Measurements from ENCODE around the gene AMIGO1. TPM values are rescaled to one million over a fixed set of nuclear protein-coding genes. Genes with fewer than 3 reads are reported as not detected.

The AMIGO1 gene
- polyA plus RNA-seq, 3 donors = 0.05 to 0.26 (median 0.07) TPM

DNA sequence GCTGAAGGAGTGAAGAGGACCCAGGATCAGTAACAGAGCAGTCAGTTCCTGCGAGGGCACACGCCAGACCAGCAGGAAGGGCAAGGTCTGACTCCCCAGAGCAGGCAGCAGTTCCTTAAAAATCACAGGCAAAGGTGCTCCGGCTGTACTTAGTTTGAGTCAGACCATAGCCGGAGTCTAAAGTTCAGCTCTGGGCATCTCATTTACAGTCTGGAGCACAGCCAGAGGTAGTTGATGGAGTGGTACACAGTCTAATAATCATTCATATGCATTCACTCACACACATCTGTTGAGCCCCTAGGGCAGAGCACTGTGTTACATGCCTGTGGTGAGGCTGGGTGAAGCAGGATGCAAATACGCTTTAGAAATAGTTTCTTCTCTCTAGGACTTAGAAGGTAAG, 7.3 kb upstream of the AMIGO1 start:
- intact Hi-C loops (cut with micrococcal nuclease) = no loop called here
- Mint-ChIP-seq H3K27ac (no peak overlapping the region), H3K4me3 (no peak overlapping the region), H3K9me3 (peaks cover 0 to 3% (median 0%) of the 10 kb centered on the region in 7 donors), H3K36me3 (no peaks in the 10 kb centered on the region), H3K4me1 (peaks cover 2% of the 10 kb centered on the region), H3K27me3 (ENCODE audit: low read depth in 3 of 3) (peaks cover 1 to 5% (median 3%) of the 10 kb centered on the region in 3 donors)
- Histone ChIP-seq H3K36me3 (replicated peaks in 1 of 2; ENCODE audit: control insufficient read depth in 1 of 2, insufficient read depth in 2 of 2, low read length in 2 of 2) (no peaks in the 10 kb centered on the region), H3K4me1 (ENCODE audit: control insufficient read depth in 1 of 2, insufficient read depth in 2 of 2, low read length in 2 of 2) (no peaks in the 10 kb centered on the region), H3K79me2 (ENCODE audit: insufficient read depth, low read length) (no peaks in the 10 kb centered on the region), H3K9me3 (replicated peaks in 1 of 2; ENCODE audit: control insufficient read depth in 1 of 2, insufficient read depth in 1 of 2, low read length in 2 of 2) (no peaks in the 10 kb centered on the region), H3K4me3 (replicated peaks in 1 of 3; ENCODE audit: low read depth in 2 of 3, low read length in 3 of 3) (no peak overlapping the region), H3K9ac (ENCODE audit: insufficient read depth, low read length, poor library complexity, severe bottlenecking) (no peak overlapping the region), H3K27ac (ENCODE audit: low read depth in 1 of 2, low read length in 2 of 2) (no peak overlapping the region), H3K4me2 (replicated peaks; ENCODE audit: extremely low read depth, low read length, poor library complexity, severe bottlenecking) (no peak overlapping the region), H3K27me3 (ENCODE audit: control insufficient read depth in 2 of 2, insufficient read depth in 2 of 2, low read length in 2 of 2) (no peaks in the 10 kb centered on the region), H2AFZ (ENCODE audit: insufficient read depth, low read depth, low read length, poor library complexity, severe bottlenecking) (no peak overlapping the region), H4K20me1 (ENCODE audit: insufficient read depth, low read length) (no peaks in the 10 kb centered on the region)
- TF ChIP-seq, protein P1, sequence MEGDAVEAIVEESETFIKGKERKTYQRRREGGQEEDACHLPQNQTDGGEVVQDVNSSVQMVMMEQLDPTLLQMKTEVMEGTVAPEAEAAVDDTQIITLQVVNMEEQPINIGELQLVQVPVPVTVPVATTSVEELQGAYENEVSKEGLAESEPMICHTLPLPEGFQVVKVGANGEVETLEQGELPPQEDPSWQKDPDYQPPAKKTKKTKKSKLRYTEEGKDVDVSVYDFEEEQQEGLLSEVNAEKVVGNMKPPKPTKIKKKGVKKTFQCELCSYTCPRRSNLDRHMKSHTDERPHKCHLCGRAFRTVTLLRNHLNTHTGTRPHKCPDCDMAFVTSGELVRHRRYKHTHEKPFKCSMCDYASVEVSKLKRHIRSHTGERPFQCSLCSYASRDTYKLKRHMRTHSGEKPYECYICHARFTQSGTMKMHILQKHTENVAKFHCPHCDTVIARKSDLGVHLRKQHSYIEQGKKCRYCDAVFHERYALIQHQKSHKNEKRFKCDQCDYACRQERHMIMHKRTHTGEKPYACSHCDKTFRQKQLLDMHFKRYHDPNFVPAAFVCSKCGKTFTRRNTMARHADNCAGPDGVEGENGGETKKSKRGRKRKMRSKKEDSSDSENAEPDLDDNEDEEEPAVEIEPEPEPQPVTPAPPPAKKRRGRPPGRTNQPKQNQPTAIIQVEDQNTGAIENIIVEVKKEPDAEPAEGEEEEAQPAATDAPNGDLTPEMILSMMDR (IDR thresholded peaks at IDR 0.05) = no peak
- 51% methylated on average over 2 of the region's 5 CpGs for WGBS (ENCODE audit: insufficient coverage)
- DNase-seq = no peak

DNA sequence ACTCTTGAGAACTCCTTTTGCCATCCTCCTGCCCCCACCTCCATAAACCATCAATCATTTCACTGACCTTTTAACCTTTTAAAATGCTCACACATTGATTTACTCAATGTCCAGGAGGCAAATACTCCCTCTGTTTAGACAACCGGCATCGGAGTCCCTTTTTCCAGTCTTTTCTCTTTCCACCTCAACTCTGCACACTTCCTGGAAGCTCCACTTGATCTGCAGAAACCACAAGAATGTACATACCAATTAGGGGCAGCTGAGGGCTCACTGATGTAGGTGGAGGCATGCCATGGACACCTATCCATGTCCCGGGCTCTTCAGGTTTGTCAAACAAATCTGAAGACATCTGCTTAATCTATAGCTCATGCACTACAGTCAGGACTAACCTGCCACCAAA, 5.3 kb upstream of the AMIGO1 start:
- peaks cover 10 to 15% (median 11%) of the 10 kb centered on the region in 3 donors for H3K27me3 Mint-ChIP-seq (ENCODE audit: low read depth in 3 of 3)
- no peak for DNase-seq
- 100% methylated on average over 1 of the region's 3 CpGs for WGBS (ENCODE audit: insufficient coverage)

More for the DNA sequence above, 5.3 kb upstream of the AMIGO1 start:
- H3K79me2 ChIP-seq (ENCODE audit: insufficient read depth, low read length) = no peaks in the 10 kb centered on the region
- H3K4me3 ChIP-seq (replicated peaks in 1 of 3; ENCODE audit: low read depth in 2 of 3, low read length in 3 of 3) = no peak overlapping the region
- peaks cover 10% of the 10 kb centered on the region for H3K4me1 Mint-ChIP-seq
- no peak overlapping the region for H3K27ac Mint-ChIP-seq
- no peaks in the 10 kb centered on the region for H4K20me1 ChIP-seq (ENCODE audit: insufficient read depth, low read length)
- no peak overlapping the region for H3K27ac ChIP-seq (ENCODE audit: low read depth in 1 of 2, low read length in 2 of 2)
- H3K36me3 ChIP-seq (replicated peaks in 1 of 2; ENCODE audit: control insufficient read depth in 1 of 2, insufficient read depth in 2 of 2, low read length in 2 of 2) = no peaks in the 10 kb centered on the region
- no peaks in the 10 kb centered on the region for H3K36me3 Mint-ChIP-seq
- no peak overlapping the region for H3K9ac ChIP-seq (ENCODE audit: insufficient read depth, low read length, poor library complexity, severe bottlenecking)
- TF ChIP-seq, protein P1 (IDR thresholded peaks at IDR 0.05) = no peak
- H3K9me3 Mint-ChIP-seq = peaks cover 0 to 3% (median 0%) of the 10 kb centered on the region in 7 donors
- H2AFZ ChIP-seq (ENCODE audit: insufficient read depth, low read depth, low read length, poor library complexity, severe bottlenecking) = no peak overlapping the region
- no peaks in the 10 kb centered on the region for H3K27me3 ChIP-seq (ENCODE audit: control insufficient read depth in 2 of 2, insufficient read depth in 2 of 2, low read length in 2 of 2)
- no peaks in the 10 kb centered on the region for H3K9me3 ChIP-seq (replicated peaks in 1 of 2; ENCODE audit: control insufficient read depth in 1 of 2, insufficient read depth in 1 of 2, low read length in 2 of 2)
- intact Hi-C loops (cut with micrococcal nuclease) = no loop called here
- H3K4me2 ChIP-seq (replicated peaks; ENCODE audit: extremely low read depth, low read length, poor library complexity, severe bottlenecking) = no peak overlapping the region
- H3K4me3 Mint-ChIP-seq = no peak overlapping the region
- peaks cover 8% of the 10 kb centered on the region in 2 donors for H3K4me1 ChIP-seq (ENCODE audit: control insufficient read depth in 1 of 2, insufficient read depth in 2 of 2, low read length in 2 of 2)

All from CD14-positive monocyte (primary cell).